ENCODE measurements around the gene PIAS1.
"Not testable (repeated sequence)": the region's sequence is repeated elsewhere in the genome, so short reads cannot be mapped to it uniquely, and the experiment has no call there.

PIAS1 gene

GRCh38 chr15:68221530-68222431, 167.7 kb downstream of the PIAS1 start:
- FAIRE-seq = not testable (repeated sequence)

DNA sequence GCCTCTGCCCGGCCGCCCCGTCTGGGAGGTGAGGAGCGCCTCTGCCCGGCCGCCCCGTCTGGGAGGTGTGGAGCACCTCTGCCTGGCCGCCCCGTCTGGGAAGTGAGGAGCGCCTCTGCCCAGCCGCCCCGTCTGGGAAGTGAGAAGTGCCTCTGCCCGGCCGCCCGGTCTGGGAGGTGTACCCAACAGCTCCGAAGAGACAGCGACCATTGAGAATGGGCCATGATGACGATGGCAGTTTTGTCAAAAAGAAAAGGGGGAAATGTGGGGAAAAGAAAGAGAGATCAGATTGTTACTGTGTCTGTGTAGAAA, 168.3 kb downstream of the PIAS1 start:
- not testable (repeated sequence) for FAIRE-seq

GRCh38 chr15:68223171-68223570, 169.1 kb downstream of the PIAS1 start:
- FAIRE-seq = no peak

DNA sequence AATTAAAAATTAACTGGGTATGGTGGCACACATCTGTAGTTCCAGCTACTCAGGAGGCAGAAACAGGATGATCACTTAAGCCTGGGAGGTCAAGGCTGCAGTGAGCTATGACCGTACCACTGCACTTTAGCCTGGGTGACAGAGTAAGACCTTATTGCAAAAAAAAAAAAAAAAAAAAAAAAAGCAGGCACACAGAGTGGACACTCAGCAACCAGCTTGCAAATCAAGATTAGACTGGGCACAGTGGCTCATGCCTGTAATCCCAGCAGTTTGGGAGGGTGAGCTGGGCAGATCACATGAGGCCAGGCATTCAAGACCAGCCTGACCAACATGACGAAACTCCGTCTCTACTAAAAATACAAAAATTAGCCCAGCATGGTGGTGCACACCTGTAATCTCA, 170.0 kb downstream of the PIAS1 start:
- FAIRE-seq = no peak

DNA sequence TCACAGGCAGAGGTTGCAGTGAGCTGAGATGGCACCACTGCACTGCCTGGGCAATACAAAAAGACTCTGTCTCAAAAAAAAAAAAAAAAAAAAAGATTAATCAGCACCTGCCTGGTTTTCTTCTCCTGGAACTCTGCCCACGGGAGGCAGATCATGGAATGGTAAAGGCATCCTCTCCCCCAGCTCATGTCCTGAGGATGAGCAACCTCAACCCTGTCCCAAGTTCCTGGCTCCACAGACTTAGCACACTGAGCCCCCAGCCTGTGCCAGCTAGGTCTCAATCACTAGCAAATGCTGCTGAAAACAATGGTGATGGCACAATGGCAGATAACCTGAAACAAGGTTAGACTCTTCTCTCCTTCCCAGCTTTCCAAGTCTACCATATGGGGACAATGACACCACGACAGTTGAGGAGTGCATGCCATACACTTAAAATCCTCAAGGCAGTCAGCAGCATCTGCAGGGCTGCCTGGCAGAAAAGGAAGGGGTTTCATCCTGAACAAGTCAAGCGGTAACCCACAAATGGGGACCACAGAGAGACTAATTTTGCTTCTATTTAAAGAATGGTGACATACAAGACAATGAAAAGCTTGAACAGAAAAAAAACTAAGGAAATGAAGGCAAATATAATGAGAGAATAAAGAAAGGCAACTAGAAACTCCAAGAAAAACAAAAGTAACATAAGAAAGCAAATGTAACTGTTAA, 170.6 kb downstream of the PIAS1 start:
- FAIRE-seq = no peak

- FAIRE-seq = not testable (repeated sequence)
Observed at GRCh38 chr15:68225442-68225841, 171.3 kb downstream of the PIAS1 start.

GRCh38 chr15:68227643-68228142, 173.6 kb downstream of the PIAS1 start:
- no peak for FAIRE-seq

DNA sequence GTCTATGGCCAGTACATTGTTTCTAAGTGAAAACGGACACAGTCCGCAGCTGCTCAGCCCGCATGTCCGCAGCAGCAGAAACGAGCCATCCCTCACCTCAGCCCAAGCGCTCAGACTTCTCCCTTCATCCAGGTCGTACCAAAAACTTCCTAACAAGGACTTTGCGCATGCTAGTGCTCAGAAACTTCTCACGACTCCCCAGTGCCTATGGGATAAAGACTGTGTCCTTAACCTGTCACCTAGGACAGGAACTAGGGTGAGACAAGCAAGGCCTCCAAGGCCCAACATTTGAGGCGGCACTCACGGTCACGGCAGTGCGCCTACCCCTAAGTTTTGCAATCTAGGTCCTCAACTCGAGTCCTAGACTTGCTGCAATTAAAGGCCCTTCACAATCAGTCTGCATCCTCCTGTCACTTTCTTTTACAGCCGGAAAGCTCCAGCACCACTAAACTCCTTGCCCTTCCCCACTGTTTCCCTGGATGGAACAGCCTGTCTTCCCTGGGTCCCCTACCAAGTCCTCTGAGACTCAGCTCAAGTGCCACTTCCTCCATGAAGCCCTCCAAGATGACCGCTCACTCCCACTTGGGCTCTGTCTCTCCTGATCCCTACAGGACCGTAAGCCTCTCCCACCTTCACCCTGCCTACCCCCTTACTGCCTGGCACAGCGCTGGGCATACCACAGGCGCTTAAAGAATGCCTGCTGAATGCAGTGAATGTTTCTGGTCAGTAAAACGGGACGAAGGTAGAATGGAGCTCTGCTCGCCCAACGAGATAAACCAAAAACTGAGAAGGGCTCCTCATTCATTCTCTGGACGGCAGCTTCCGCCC, 174.2 kb downstream of the PIAS1 start:
- no peak for FAIRE-seq

DNA sequence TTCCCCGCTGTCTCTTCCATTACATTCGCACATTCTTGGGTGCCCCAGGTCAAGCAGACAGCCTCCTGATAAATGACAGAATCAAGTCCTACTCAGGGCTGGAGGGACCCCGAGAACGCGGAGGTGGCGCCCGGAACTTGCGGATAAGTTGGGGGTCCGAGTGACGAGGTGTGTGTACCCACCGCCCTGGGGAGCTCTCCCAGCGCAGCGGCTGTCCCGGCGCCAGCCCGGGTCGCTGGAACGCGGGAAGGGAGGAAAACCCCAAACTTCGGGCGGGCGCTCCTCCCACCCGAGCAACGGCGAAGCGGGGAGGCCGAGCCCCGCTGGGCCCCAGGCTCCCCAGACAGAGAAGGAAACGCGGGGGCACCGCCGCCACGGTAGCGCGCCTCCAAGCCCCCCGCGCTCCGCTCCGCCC, 174.9 kb downstream of the PIAS1 start:
- FAIRE-seq = no peak

GRCh38 chr15:68229386-68230156, 175.5 kb downstream of the PIAS1 start, which contains the start of gene CLN6:
TSS of gene CLN6 (minus strand) at chr15:68229728. CDS start at chr15:68229584, 144 bp downstream.
- FAIRE-seq = no peak

- no peak for FAIRE-seq
Observed at GRCh38 chr15:68230157-68231100, 176.3 kb downstream of the PIAS1 start.

- no peak for FAIRE-seq
Observed at GRCh38 chr15:68231102-68231818, 177.1 kb downstream of the PIAS1 start.

DNA sequence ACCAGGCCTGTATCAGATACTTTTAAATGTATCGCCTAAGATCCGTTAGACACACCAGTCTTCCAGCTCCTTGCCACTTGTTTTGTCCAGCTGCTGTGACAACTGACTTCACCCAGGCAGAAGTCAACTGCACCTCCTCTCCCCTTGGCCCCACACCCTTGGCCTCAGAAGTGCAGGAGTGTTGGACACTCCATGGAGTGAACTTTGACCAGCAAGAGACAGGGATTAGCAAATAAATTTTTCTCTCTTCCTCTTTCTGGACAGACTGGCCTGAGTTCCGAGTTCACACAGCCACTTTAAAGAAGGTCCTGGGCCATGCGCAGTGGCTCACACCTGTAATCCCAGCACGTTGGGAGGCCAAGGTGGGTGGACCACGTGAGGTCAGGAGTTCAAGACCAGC, 178.3 kb downstream of the PIAS1 start:
- FAIRE-seq = no peak

GRCh38 chr15:68232937-68233336, 178.8 kb downstream of the PIAS1 start:
- FAIRE-seq = no peak

DNA sequence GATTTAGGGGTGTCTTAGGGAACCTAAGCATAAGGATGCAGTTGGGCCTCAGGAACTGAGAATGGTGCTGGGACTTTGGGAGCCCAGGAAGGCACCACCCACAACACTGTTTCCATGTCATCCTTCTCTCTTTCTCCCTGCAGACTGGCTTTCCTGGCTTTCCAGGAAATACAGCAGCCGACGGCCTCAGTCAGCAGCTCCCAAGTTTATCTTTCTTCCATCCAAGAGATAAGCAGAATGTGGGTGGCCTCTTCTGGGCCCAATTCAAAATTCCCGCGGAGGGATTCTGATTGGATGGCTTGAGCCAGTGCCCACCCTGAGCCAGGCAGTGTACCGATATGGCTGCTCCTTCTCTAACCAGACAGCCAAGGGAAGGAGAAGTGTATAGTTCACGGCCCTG, 179.9 kb downstream of the PIAS1 start:
- FAIRE-seq = no peak

GRCh38 chr15:68234520-68234919, 180.4 kb downstream of the PIAS1 start:
- FAIRE-seq = not testable (repeated sequence)

GRCh38 chr15:68235022-68235421, 180.9 kb downstream of the PIAS1 start:
- FAIRE-seq = no peak

GRCh38 chr15:68239025-68239424, 184.9 kb downstream of the PIAS1 start:
- peak; percentile 66 for FAIRE-seq

GRCh38 chr15:68241088-68241935, 187.2 kb downstream of the PIAS1 start:
- FAIRE-seq = no peak

Measured in colon (tissue), 2 donors.